Prostate gland (tissue), 2 donors: ENCODE data around the gene REXO4. TPM values are rescaled to one million over a fixed set of nuclear protein-coding genes. Genes with fewer than 3 reads are reported as not detected.

ENCODE experiments used
- DNase-seq: peaks from one replicate; pipeline ENCODE4 v3.0.0-alpha.2; 2019; ENCODE audit warnings: low spot score
- H3K27ac ChIP-seq, 2 donors: fragments of 200-600 bp; sonication (generic); 2 replicates each; pipeline ENCODE4 v1.5.1; 2017 to 2019
- H3K27me3 ChIP-seq: fragments of 200-600 bp; sonication (generic); replicated peaks from 2 replicates; pipeline ENCODE4 v1.5.1; 2019; ENCODE audit not compliant: insufficient read depth
- H3K36me3 ChIP-seq, 2 donors: fragments of 200-600 bp; sonication (generic); 1 replicate in 1 of 2; 2 replicates in 1 of 2; pipeline versions ENCODE4 v1.5.1 to v1.8.1; 2017 to 2019
- H3K4me1 ChIP-seq: fragments of 200-600 bp; sonication (generic); replicated peaks from 2 replicates; pipeline ENCODE4 v1.5.1; 2019
- H3K4me3 ChIP-seq, 2 donors: fragments of 200-600 bp; sonication (generic); 2 replicates each; pipeline ENCODE4 v1.5.1; 2017 to 2019
- H3K9me3 ChIP-seq: fragments of 200-600 bp; sonication (generic); 2 replicates; pipeline ENCODE4 v1.5.1; 2017
- POLR2A ChIP-seq: fragments of 450-650 bp; IDR thresholded peaks from one replicate; pipeline ENCODE4 v1.6.1; 2016; ENCODE audit warnings: antibody characterized with exemption, mild to moderate bottlenecking
- POLR2AphosphoS5 ChIP-seq: sonication (generic); formaldehyde crosslinking; IDR thresholded peaks from one replicate; pipeline ENCODE4 v1.6.1; 2017; ENCODE audit warnings: antibody characterized with exemption
- WGBS: methylation state at CpG from one replicate; pipeline ENCODE4 v1.1.5; 2018; 5-methylcytosine and 5-hydroxymethylcytosine counted together
- intact Hi-C: fragments of 100-400 bp; cut with DNase I; formaldehyde crosslinking; loops from one replicate; pipeline ENCODE4 v1.14.2; 2022
- total RNA-seq, 2 donors: library from RNA; depleted of rRNA; stranded (reverse); fragments of >200 nt; gene quantifications; one replicate each; pipeline ENCODE4 v1.1.0, GENCODE V29; 2016
- TF ChIP-seq, protein P1 (sequence below), 4 experiments: fragments of 200-600 bp in 2 of 4; fragments of 450-650 bp in 2 of 4; sonication (generic) in 2 of 4; IDR thresholded peaks; 1 replicate in 3 of 4; 2 replicates in 1 of 4; pipeline ENCODE4 v1.5.1; 2016 to 2019; ENCODE audit warnings: antibody characterized with exemption in 4 of 4, mild to moderate bottlenecking in 2 of 4, moderate library complexity in 2 of 4

The REXO4 gene
- total RNA-seq, 2 donors from 2014 or later = 20.8 to 34.5 TPM

DNA sequence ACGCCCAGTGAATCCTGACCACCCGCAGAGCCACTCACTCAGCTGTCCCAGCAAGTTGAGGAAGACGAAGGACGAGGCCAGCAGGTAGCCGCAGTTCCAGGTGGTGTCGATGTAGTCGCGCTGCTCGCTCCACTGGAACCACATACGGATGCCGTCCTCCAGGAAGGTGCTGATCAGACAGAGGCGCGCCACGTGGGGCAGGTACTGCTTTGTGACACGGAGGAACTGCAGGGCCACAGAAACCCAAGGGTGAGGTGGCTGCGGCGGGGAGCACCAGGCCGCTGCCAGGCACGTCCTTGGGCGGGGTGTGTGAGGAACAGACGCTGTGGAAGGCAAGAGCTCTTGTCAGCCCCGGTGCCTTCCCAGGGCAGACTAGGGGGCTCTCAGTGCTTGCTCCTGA lies 50.6 kb downstream of the REXO4 start:
- no peaks in the 10 kb centered on the region for H3K9me3 ChIP-seq
- no peaks in the 10 kb centered on the region for H3K36me3 ChIP-seq
- H3K27me3 ChIP-seq = no peaks in the 10 kb centered on the region
- TF ChIP-seq, protein P1, sequence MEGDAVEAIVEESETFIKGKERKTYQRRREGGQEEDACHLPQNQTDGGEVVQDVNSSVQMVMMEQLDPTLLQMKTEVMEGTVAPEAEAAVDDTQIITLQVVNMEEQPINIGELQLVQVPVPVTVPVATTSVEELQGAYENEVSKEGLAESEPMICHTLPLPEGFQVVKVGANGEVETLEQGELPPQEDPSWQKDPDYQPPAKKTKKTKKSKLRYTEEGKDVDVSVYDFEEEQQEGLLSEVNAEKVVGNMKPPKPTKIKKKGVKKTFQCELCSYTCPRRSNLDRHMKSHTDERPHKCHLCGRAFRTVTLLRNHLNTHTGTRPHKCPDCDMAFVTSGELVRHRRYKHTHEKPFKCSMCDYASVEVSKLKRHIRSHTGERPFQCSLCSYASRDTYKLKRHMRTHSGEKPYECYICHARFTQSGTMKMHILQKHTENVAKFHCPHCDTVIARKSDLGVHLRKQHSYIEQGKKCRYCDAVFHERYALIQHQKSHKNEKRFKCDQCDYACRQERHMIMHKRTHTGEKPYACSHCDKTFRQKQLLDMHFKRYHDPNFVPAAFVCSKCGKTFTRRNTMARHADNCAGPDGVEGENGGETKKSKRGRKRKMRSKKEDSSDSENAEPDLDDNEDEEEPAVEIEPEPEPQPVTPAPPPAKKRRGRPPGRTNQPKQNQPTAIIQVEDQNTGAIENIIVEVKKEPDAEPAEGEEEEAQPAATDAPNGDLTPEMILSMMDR (IDR thresholded peaks at IDR 0.05) = no peak
- no peak for TF ChIP-seq POLR2A
- no peak for TF ChIP-seq POLR2AphosphoS5
- intact Hi-C loops = no loop called here
- no peak overlapping the region for H3K27ac ChIP-seq
- DNase-seq = no peak
- WGBS = 94% methylated on average over 22 of the region's 22 CpGs
- H3K4me1 ChIP-seq = peaks cover 36% of the 10 kb centered on the region
- H3K4me3 ChIP-seq = no peak overlapping the region

DNA sequence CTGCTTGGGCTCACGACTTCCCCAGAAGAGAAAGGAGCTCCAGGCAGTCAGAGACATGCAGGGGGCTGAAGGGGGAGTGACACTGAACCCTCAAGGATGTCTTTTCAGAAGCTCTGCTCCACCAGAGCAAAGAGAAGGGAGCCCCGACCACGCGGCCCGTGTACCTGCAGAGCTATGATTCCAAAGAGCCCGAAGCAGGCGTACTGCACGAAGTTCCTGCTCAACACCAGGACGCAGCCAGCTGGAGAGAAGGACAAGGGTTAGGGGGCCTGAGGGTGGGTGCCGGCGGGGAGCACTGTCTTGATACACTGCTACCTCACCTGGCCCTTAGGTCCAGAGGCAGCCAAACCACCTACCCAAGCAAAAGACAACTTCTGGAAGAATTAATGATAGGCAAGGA lies 51.4 kb downstream of the REXO4 start:
- no peak overlapping the region for H3K4me3 ChIP-seq
- 93% methylated on average over 11 of the region's 11 CpGs for WGBS
- intact Hi-C loops = no loop called here
- no peaks in the 10 kb centered on the region for H3K27me3 ChIP-seq
- peaks cover 29% of the 10 kb centered on the region for H3K4me1 ChIP-seq
- no peaks in the 10 kb centered on the region for H3K36me3 ChIP-seq
- H3K27ac ChIP-seq = no peak overlapping the region
- TF ChIP-seq POLR2A (no peak), POLR2AphosphoS5 (no peak)
- TF ChIP-seq, protein P1 (IDR thresholded peaks at IDR 0.05) = no peak
- H3K9me3 ChIP-seq = no peaks in the 10 kb centered on the region
- DNase-seq = no peak

DNA sequence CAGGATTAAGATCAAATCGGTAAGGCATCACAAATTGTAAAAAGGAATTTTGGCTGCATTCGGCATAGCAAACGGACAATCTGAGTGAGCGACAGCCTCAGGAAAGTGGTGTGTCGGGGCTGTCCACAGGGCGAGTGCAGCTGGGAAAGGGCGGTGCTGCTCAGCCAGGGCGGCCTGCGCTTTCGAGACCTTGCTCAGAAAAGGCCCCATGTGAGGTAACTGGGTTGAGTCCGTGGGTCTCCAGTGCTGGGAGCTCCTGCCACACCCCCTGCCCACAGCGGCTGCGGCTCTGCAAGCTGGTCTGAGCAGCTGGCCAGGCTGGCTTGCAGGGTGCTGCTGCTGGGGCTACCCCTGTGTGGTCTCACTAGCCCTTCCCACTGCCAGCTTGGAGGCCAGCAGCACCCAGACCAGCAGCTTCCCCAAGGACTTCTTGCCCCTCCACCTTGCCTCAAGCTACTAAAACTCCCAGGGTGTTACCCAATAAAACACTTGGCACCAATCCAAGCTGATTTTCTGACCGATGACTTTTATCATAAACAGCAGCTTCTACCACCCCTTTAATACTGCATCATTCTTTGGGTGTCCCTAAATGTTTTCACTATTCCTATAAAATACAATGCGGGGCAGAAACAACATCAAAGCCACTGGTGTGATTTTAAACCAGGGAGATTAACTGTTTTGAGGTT lies 55.3 kb downstream of the REXO4 start:
- Histone ChIP-seq H3K9me3 (no peaks in the 10 kb centered on the region), H3K4me1 (peaks cover 20% of the 10 kb centered on the region), H3K36me3 (no peaks in the 10 kb centered on the region), H3K27ac (no peak overlapping the region), H3K27me3 (no peaks in the 10 kb centered on the region), H3K4me3 (no peak overlapping the region)
- TF ChIP-seq POLR2AphosphoS5 = no peak
- TF ChIP-seq, protein P1 (IDR thresholded peaks at IDR 0.05) = no peak
- TF ChIP-seq POLR2A = no peak
- WGBS = 72% methylated on average over 14 of the region's 15 CpGs
- intact Hi-C loops = no loop called here
- no peak for DNase-seq

DNA sequence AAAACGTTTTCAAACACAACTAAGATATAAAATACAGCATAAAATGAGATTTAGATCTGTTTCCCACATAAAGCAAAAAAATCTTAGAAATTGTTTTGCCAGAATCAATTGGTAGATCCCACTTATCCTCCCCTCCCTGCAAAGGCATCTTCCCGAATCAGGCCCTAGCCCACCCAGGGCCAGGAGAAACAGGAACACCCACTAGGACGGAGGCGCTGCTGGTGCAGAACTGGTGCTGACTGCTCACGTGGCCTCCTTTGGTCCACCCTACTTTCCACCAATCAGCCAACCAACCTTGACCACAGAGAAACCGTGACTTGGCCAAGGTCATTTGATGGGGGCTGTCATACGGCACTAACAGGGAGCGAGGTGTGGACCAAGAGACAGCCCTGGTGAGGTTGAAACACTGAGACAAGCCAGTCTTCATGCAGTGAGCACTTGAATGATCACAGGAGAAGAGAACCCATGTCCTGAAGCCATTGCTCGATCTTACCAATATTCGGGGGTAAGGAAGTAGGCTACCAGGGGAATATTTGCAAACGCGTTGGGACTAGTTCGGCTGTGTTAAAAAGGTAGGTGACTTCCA lies 56.2 kb downstream of the REXO4 start:
- DNase-seq = no peak
- H3K9me3 ChIP-seq = no peaks in the 10 kb centered on the region
- WGBS = 66% methylated on average over 13 of the region's 13 CpGs
- H3K27ac ChIP-seq = no peak overlapping the region
- no peaks in the 10 kb centered on the region for H3K27me3 ChIP-seq
- H3K4me1 ChIP-seq = peaks cover 23% of the 10 kb centered on the region
- H3K4me3 ChIP-seq = no peak overlapping the region
- no peaks in the 10 kb centered on the region for H3K36me3 ChIP-seq
- intact Hi-C loops = no loop called here
- TF ChIP-seq POLR2A = no peak
- TF ChIP-seq, protein P1 (IDR thresholded peaks at IDR 0.05) = no peak
- no peak for TF ChIP-seq POLR2AphosphoS5
